Aorta (tissue), 5 donors: Measurements from ENCODE around the gene PTPN13. TPM values are rescaled to one million over a fixed set of nuclear protein-coding genes. Genes with fewer than 3 reads are reported as not detected.

Source experiments
- ATAC-seq: fragments of 200-7000 bp; cut with Tn5 transposase; one replicate; pipeline ENCODE4 v1.9.1; 2022; ENCODE audit warnings: moderate library complexity; ENCODE audit not compliant: low FRiP score
- DNase-seq, 2 donors: peaks; one replicate each; pipeline ENCODE4 v3.0.0-alpha.2; 2020
- H3K27ac ChIP-seq, 2 donors: one replicate each; pipeline ENCODE4 v1.5.1; 2013; ENCODE audit warnings: low read length in 2 of 2, mild to moderate bottlenecking in 2 of 2, moderate library complexity in 2 of 2, control low read depth in 1 of 2, inconsistent platforms in 1 of 2, low read depth in 1 of 2
- H3K27me3 ChIP-seq, 2 donors: one replicate each; pipeline ENCODE4 v1.6.1; 2013; ENCODE audit warnings: control low read depth in 1 of 2, low read length in 1 of 2, mild to moderate bottlenecking in 1 of 2, moderate library complexity in 1 of 2; ENCODE audit not compliant: insufficient read depth in 2 of 2, control insufficient read depth in 1 of 2
- H3K36me3 ChIP-seq, 2 donors: one replicate each; pipeline ENCODE4 v1.6.1; 2013; ENCODE audit warnings: control low read depth in 1 of 2, low read length in 1 of 2, mild to moderate bottlenecking in 1 of 2; ENCODE audit not compliant: insufficient read depth in 2 of 2, control insufficient read depth in 1 of 2
- H3K4me1 ChIP-seq, 2 donors: one replicate each; pipeline ENCODE4 v1.6.1; 2013; ENCODE audit warnings: low read length in 2 of 2, control low read depth in 1 of 2, mild to moderate bottlenecking in 1 of 2, moderate library complexity in 1 of 2; ENCODE audit not compliant: insufficient read depth in 2 of 2, control insufficient read depth in 1 of 2
- H3K4me3 ChIP-seq, 2 donors: one replicate each; pipeline ENCODE4 v1.5.1; 2013; ENCODE audit warnings: low read length in 2 of 2, control low read depth in 1 of 2, mild to moderate bottlenecking in 1 of 2
- H3K9me3 ChIP-seq: one replicate; pipeline ENCODE4 v1.6.1; 2013; ENCODE audit warnings: mild to moderate bottlenecking, low read length; ENCODE audit not compliant: control insufficient read depth
- WGBS, 2 donors: extraction: QIAGEN DNeasy Blood & Tissue Kit; methylation state at CpG; one replicate each; pipeline ENCODE4 v1.1.7; 2013; 5-methylcytosine and 5-hydroxymethylcytosine counted together
- intact Hi-C, 2 donors: fragments of 100-400 bp; cut with DNase I; formaldehyde crosslinking; loops; one replicate each; pipeline versions ENCODE4 v1.14.2 to v1.15.0; 2022
- polyA plus RNA-seq, 2 donors: library from polyadenylated mRNA; stranded (reverse); fragments of 200-250 nt; gene quantifications; one replicate each; pipeline ENCODE4 v1.2.3, GENCODE V29; 2013
- total RNA-seq, 2 donors: library from RNA; stranded (reverse); fragmentation: NEBNext Ultra II Directional; extraction: Animal tissue kit (Norgen Biotek cat#: 25700); gene quantifications; one replicate each; pipeline ENCODE4 v1.2.1, GENCODE V29; 2021
- donor health status: healthy with polysubstance abuse.
- donor health status: Bipolar disorder and iron deficiency.
- donor health status: DM: no; HTN: no; CAD: no.
- donor health status: DM: no; HTN: no; CAD: no.
- donor health status: DM: yes; HTN: yes; CAD: no.

The PTPN13 gene
- total and polyA plus RNA-seq, 4 donors = 1.4 to 30.1 (median 11.4) TPM

DNA sequence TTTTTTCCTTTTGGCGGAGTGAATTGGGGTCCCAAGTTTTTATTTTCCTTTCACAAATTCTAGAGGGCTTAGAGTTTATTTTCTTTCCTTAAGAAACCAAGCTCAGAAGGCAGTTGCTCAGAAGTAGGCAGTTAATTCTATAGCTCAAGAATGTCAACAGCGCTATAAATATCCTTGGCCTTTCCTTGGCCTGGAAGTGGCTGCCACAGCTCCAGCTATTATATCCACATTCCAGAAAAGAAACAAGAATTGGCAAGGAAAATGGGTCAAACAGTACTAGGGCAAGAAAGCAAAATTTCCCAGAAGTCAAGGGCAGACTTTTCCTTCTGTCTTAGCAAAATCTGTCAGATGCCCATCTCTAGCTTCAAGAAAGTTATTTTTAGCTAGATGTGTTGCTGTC, 224.1 kb downstream of the PTPN13 start:
- DNase-seq = no peak
- intact Hi-C loops = no loop called here
- 67 to 83% methylated on average over 2 of the region's 2 CpGs for WGBS, 2 donors

DNA sequence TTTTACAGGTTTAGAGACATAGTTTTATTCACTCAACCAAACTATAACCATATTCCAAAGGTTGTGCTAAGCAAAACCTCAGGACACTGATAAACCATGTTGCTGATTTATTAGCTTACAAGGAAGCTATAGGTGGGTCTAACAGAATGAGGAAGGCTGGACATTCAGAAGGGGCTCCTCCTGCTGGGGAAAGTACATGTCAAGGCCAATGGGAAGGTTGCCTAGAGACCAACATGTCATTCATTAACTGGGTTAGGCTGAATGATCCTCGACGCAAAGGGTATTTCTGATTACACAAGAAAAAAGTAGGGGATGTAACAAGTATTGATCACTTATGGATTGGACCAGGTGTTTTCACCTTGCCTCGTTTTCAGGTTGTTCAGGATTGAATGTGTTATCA, 224.7 kb downstream of the PTPN13 start:
- 87 to 94% methylated on average over 3 of the region's 3 CpGs for WGBS, 2 donors

More for the DNA sequence above, 224.1 kb downstream of the PTPN13 start:
- Histone ChIP-seq H3K36me3 (peaks cover 0 to 2% of the 10 kb centered on the region in 2 donors), H3K27ac (no peak overlapping the region), H3K4me1 (no peaks in the 10 kb centered on the region), H3K4me3 (no peak overlapping the region), H3K9me3 (peaks cover 2% of the 10 kb centered on the region), H3K27me3 (no peaks in the 10 kb centered on the region)
- ATAC-seq = no peak

GRCh38 chr4:86819561-86819960, 225.4 kb downstream of the PTPN13 start:
- peaks cover 2% of the 10 kb centered on the region for H3K9me3 ChIP-seq
- H3K27ac ChIP-seq = no peak overlapping the region
- H3K4me1 ChIP-seq = no peaks in the 10 kb centered on the region
- intact Hi-C loops = no loop called here
- ATAC-seq = no peak
- H3K4me3 ChIP-seq = no peak overlapping the region
- no peaks in the 10 kb centered on the region for H3K27me3 ChIP-seq
- peaks cover 0 to 2% of the 10 kb centered on the region in 2 donors for H3K36me3 ChIP-seq
- WGBS, 2 donors = 87 to 92% methylated on average over 7 of the region's 7 CpGs
- no peak for DNase-seq

More for the DNA sequence above, 224.7 kb downstream of the PTPN13 start:
- DNase-seq (no peak), ATAC-seq (no peak)
- H3K4me3 ChIP-seq = no peak overlapping the region
- intact Hi-C loops = no loop called here
- H3K36me3 ChIP-seq = peaks cover 0 to 2% of the 10 kb centered on the region in 2 donors
- H3K9me3 ChIP-seq = peaks cover 2% of the 10 kb centered on the region
- no peaks in the 10 kb centered on the region for H3K27me3 ChIP-seq
- H3K27ac ChIP-seq = no peak overlapping the region
- H3K4me1 ChIP-seq = no peaks in the 10 kb centered on the region

- intact Hi-C loops = no loop called here
- H3K4me3 ChIP-seq = no peak overlapping the region
- H3K9me3 ChIP-seq = no peaks in the 10 kb centered on the region
- no peaks in the 10 kb centered on the region for H3K4me1 ChIP-seq
- WGBS, 2 donors = 63% methylated on average over 1 of the region's 1 CpG
- H3K36me3 ChIP-seq = no peaks in the 10 kb centered on the region
- H3K27me3 ChIP-seq = no peaks in the 10 kb centered on the region
- ATAC-seq (no peak), DNase-seq (no peak)
- no peak overlapping the region for H3K27ac ChIP-seq
These were observed 227.0 kb downstream of the PTPN13 start for GRCh38 chr4:86821151-86821550.

- H3K4me1 ChIP-seq = no peaks in the 10 kb centered on the region
- ATAC-seq (no peak), DNase-seq (no peak)
- H3K4me3 ChIP-seq = no peak overlapping the region
- no peaks in the 10 kb centered on the region for H3K27me3 ChIP-seq
- no peaks in the 10 kb centered on the region for H3K9me3 ChIP-seq
- H3K36me3 ChIP-seq = no peaks in the 10 kb centered on the region
- intact Hi-C loops = no loop called here
- 85 to 89% methylated on average over 2 of the region's 2 CpGs for WGBS, 2 donors
- no peak overlapping the region for H3K27ac ChIP-seq
These were observed 228.0 kb downstream of the PTPN13 start for GRCh38 chr4:86822136-86822535.

- H3K9me3 ChIP-seq = no peaks in the 10 kb centered on the region
- H3K27ac ChIP-seq = no peak overlapping the region
- DNase-seq (no peak), ATAC-seq (no peak)
- H3K4me3 ChIP-seq = no peak overlapping the region
- 80 to 86% methylated on average over 3 of the region's 3 CpGs for WGBS, 2 donors
- no peaks in the 10 kb centered on the region for H3K4me1 ChIP-seq
- no peaks in the 10 kb centered on the region for H3K27me3 ChIP-seq
- intact Hi-C loops = no loop called here
- H3K36me3 ChIP-seq = no peaks in the 10 kb centered on the region
These were observed 231.4 kb downstream of the PTPN13 start for GRCh38 chr4:86825511-86825910.

- no peaks in the 10 kb centered on the region for H3K4me1 ChIP-seq
- 79 to 82% methylated on average over 5 of the region's 5 CpGs for WGBS, 2 donors
These were observed 237.4 kb downstream of the PTPN13 start for GRCh38 chr4:86831262-86832130.

GRCh38 chr4:86833615-86834014, 239.5 kb downstream of the PTPN13 start:
- DNase-seq (no peak), ATAC-seq (no peak)
- Histone ChIP-seq H3K9me3 (no peaks in the 10 kb centered on the region), H3K4me1 (no peaks in the 10 kb centered on the region), H3K4me3 (no peak overlapping the region), H3K36me3 (no peaks in the 10 kb centered on the region), H3K27ac (no peak overlapping the region), H3K27me3 (no peaks in the 10 kb centered on the region)
- intact Hi-C loops = no loop called here
- 89 to 93% methylated on average over 1 of the region's 1 CpG for WGBS, 2 donors

More at GRCh38 chr4:86831262-86832130, 237.4 kb downstream of the PTPN13 start:
- no peaks in the 10 kb centered on the region for H3K36me3 ChIP-seq
- intact Hi-C loops = no loop called here
- no peak for ATAC-seq
- no peak for DNase-seq
- no peak overlapping the region for H3K4me3 ChIP-seq
- no peaks in the 10 kb centered on the region for H3K9me3 ChIP-seq
- no peak overlapping the region for H3K27ac ChIP-seq
- no peaks in the 10 kb centered on the region for H3K27me3 ChIP-seq

DNA sequence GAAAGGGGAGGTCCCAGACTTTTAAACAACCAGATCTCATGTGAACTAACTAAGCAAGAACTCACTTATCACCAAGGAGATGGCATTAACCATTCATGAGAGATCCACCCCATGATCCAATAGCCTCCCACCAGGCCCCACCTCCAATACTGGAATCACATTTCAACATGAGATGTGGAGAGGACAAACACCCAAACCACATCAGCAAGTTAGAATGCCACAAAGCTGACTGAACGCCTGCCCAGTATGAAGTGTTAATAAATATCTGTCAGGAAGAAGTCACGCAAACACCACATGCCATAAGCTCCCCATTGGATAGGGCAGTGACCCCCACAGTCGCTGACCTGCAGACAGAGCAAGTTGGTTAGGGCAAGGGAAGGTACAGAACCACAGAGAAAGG, 240.8 kb downstream of the PTPN13 start:
- no peaks in the 10 kb centered on the region for H3K9me3 ChIP-seq
- WGBS, 2 donors = 85 to 87% methylated on average over 3 of the region's 3 CpGs
- H3K27me3 ChIP-seq = no peaks in the 10 kb centered on the region
- no peaks in the 10 kb centered on the region for H3K36me3 ChIP-seq
- intact Hi-C loops = no loop called here
- H3K27ac ChIP-seq = no peak overlapping the region
- DNase-seq = no peak
- H3K4me3 ChIP-seq = no peak overlapping the region
- H3K4me1 ChIP-seq = no peaks in the 10 kb centered on the region
- ATAC-seq = no peak
